Limb (tissue), 2 donors: ENCODE measurements around the gene IRS1.
"Not testable (repeated sequence)": the region's sequence is repeated elsewhere in the genome, so short reads cannot be mapped to it uniquely, and the experiment has no call there.

Source experiments
- DNase-seq, 2 donors: peaks; one replicate each; pipeline ENCODE4 v3.0.0-alpha.2; 2016; ENCODE audit errors: extremely low spot score in 2 of 2

Gene IRS1, protein sequence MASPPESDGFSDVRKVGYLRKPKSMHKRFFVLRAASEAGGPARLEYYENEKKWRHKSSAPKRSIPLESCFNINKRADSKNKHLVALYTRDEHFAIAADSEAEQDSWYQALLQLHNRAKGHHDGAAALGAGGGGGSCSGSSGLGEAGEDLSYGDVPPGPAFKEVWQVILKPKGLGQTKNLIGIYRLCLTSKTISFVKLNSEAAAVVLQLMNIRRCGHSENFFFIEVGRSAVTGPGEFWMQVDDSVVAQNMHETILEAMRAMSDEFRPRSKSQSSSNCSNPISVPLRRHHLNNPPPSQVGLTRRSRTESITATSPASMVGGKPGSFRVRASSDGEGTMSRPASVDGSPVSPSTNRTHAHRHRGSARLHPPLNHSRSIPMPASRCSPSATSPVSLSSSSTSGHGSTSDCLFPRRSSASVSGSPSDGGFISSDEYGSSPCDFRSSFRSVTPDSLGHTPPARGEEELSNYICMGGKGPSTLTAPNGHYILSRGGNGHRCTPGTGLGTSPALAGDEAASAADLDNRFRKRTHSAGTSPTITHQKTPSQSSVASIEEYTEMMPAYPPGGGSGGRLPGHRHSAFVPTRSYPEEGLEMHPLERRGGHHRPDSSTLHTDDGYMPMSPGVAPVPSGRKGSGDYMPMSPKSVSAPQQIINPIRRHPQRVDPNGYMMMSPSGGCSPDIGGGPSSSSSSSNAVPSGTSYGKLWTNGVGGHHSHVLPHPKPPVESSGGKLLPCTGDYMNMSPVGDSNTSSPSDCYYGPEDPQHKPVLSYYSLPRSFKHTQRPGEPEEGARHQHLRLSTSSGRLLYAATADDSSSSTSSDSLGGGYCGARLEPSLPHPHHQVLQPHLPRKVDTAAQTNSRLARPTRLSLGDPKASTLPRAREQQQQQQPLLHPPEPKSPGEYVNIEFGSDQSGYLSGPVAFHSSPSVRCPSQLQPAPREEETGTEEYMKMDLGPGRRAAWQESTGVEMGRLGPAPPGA (N-terminal part only)

DNA sequence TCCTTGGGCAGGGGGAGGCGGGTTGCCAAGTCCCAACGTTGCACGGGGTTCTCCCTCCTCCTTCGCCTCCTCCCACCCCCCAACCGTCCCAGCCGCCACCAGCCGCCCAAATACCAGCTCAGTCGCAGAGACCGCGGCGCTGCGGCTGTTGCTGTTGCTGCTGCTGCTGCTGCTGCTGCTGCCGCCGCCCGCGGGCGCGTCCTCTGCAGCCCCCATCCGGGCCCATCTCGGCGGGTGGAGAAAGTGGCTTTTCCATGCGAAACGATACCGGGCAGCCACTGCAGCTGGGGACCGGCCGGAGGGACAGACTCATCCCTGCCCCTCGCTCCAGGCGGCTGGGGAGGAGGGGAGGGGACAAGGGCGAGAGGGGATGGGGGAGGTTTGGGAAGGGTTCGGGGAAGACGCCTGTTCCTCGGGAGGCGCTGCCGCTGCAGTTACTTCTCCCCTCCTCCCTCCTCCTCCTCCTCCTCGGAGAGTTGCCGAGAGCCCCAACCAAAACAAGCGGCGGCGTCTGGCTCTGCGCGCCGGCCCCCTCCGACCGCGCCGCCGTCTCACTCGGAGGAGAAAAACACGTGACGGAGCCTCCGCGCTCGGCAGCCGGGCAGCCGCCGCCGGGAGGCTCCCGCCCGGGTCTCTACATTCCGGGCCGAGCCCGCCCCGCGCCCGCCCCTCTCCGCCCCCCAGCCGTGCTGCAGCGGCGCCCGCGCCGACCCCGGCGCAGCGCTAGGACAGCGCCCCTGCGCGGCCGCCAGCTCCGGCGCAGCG is at the start of gene IRS1:
Gene IRS1, minus strand, starts transcription at position 610 of the 765 bp plus-strand sequence. CDS start 1,082 bp downstream, outside the sequence.
- peak; percentile 82 to 90 for DNase-seq

DNA sequence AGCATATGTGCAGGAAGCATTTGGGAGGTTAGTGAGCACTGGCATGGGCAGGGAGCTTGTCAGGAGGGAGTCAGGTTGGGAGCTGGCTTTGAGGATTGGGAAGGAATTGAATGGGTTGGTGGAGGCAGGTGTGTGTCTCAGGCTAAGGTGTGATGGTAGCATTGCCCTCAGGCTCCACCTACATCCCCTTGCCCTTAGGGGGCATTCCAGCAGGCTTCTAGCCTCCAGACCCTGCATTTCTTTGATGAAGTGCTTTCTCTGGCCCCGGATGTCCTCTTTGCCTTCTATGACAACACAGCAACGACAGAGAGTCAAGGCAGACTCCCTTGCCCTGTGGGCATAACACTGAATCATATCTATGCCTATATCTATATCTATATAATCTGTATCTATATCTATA is 49.7 kb upstream of the IRS1 start:
- no peak for DNase-seq

DNA sequence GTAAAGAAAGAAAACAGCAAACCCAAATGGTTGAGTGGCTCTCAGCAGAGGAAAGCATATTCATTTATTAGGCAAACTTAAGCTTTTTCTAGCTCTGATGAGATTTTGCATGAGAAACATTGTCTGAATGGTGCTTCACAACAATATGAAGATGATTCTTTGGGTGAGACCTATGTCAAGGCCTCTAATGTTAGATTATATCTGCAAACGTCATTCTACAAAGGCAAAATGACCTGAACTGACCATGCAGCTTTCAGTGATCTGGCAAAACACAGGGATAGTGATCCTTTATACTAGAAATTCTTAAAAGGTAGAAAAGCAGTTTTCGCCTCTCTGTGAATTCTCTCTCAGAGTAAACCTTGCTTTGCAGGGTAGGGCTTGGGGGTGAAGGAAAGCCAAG is 47.9 kb upstream of the IRS1 start:
- DNase-seq: no peak

DNA sequence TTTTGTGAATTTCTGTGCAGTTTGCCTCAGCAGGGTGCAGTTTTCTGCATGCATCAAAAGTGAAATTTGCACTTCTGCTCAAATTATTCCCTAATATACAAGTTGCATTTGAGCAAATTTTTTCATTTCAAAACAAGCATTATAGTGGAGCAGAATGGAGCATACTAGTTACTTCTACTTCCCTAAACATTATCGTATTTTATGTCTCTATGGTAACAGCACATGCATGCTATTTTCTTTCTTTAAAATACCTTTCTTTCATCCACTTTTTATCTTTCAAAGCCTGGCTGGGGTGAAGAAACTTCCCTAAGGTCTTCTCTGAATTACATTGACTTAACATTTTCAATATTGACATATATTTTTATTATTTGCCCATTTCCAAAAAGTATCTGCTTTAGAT is 47.5 kb upstream of the IRS1 start:
- DNase-seq: no peak

DNA sequence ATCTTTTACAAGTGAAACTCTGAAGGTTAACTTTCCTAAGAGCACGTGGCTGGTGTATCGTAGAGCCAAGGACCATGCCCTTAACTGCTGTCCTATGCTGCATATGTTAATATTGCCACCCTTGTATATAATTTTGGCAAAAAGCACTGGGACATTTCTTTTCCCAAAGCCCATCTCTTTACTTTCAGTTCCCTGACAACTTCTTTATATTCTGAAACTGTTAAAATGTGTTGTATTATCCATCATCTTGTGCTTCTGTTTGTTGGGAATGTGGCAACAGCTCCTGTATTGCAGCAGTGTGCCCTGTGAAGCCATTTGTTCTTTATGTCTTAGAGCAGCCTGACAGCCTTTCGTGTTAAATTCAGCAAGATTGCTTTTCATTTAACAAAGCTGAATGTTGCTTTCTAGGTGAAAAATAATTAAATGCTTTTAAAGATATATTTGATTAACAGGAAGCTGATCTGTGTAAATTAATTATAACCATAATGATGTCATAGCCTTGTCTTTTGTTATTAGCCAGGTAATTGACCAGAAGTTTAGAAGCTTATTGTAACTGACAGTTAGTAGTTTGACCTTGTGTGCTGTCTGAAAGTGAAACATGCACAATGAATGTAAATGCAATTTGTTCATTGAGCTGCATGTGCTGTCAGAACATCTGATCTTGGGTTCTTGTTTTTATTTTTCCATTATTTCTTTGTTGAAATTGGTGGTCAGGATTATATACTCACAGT is 45.9 kb upstream of the IRS1 start:
- no peak for DNase-seq

DNA sequence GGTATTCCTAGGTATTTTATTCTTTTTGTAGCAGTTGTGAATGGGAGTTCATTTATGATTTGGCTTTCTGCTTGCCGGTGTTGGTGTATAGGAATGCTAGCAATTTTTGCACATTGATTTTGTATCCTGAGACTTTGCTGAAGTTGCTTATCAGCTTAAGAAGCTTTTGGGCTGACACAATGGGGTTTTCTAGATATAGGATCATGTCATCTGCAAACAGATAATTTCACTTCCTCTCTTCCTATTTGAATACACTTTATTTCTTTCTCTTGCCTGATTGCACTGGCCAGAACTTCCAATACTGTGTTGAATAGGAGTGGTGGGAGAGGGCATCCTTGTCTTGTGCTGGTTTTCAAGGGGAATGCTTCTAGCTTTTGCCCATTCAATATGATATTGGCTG is 43.4 kb upstream of the IRS1 start:
- not testable (repeated sequence) for DNase-seq

DNA sequence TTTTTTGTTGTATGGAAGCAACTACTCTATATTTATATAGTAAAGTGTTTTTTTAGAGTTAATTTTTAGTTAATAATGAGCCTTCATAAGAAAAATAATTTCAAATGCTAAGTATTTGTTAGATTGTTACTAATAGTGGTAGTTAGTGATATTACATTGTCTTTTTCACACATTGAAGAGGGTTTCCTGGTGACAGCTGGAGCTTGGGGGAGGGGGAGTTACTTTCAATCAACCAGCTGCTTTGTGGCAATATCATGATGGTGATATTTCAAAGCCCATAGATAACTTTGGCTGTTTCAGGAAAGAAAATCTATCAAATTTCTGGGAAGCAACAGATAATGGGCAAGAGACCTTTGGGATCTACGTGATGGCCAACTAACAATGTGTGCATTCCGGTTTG is 40.3 kb upstream of the IRS1 start:
- DNase-seq: no peak

DNA sequence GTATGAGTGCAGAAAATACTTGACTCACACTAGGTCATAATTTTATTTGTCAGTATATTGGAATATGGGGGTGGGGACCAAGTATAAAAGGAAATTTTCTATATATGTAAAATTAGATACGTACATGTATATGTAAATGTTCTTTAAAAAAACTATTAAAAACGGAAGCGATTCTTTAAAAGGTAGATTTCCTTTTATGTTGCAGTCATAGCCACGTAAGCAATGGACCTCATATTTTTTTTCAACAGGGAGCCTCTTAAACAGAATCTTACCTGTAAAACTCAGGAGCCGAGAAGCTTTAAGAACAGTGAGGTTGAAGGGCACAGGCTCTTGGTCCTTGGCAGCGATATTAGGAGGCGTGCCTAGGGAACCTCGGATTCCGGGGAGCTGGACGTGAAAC is 39.5 kb upstream of the IRS1 start:
- DNase-seq: no peak

DNA sequence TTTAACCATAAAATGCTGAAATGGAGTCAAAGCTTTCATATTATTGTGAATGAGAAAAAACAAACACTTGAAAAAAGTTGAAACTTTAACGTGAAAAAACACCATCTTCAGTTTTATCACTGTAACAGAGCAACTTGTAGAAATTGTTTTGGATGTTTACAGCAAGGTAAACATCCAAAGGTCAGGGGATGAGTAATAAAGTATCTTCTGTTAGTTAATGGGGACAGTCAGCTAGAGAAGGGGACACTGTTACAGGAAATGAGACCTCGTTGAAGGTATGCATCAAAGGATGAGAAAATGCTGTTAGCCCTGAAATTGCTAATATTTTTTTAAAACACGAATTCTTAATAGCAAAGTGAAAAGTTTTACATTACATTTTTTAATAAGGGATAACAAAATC is 39.1 kb upstream of the IRS1 start:
- no peak for DNase-seq

DNA sequence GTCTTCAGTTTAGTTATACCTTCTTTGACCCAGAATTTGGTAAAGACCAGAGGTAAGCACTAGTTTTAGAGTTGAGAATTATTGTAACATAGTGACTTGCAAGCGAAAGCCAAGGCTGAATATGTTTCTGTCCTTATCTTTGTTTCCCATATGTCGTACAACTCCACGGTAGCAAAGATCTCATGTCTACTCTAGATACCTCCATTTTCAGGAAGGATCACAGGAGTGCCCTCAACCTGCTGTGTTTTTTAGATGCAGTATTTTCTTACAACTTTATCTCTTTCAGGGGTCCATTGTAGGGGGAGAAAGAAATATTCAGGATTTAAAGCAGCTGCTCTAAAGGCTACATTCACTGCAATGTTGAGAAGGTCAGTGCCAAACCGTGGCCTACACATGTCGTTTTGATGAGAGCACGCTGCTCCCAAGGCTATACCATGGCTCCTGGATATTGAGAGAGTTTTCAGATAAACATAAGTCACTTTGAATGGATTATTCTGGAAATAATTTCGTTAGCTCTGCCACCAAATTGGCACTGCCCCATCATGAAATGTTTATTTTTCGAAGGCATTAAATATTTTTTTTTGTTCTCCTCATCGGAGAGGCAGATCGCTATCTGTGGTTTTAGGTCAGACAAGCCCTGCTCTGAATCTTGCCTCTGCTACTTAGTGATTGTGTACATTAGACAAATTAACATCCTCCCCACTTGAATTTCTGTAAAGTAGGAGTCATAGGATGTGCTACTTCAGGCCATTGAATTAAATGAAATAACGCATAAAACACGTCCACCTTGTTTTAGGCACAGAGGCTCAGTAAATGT is 38.4 kb upstream of the IRS1 start:
- DNase-seq: no peak

DNA sequence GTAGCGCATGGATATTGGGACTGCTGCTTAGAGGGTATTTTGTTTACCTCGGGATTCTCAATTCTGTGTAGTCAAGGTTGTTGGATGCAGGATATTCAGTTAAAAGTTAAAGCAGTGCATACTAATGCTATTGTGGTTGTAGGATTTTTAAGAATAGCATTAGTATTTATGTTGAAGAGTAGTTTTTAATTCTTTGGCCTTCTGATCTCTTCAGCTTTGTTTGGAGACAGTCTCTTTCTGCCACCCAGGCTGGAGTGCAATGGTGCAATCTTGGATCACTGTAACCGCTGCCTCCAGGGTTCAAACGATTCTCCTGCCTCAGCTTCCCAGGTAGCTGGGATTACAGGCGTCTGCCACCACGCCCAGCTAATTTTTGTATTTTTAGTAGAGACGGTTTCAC is 37.7 kb upstream of the IRS1 start:
- no peak for DNase-seq

DNA sequence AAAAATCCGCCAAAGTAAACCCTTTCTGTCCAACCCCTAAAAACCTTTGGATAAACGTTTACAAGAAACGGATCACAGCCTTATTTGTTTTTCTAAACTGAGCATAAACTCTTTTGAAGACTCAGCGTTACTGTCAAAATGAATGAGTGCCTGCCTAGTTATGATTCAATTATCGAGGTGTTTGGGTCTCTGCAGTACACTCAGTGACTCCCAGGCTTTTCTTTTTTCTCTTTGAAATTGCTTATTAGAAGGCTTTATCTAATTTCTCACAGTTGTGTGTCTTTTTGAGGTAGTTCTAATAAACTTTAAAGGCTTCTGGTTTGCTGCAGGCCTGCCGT is 36.9 kb upstream of the IRS1 start:
- DNase-seq: no peak

DNA sequence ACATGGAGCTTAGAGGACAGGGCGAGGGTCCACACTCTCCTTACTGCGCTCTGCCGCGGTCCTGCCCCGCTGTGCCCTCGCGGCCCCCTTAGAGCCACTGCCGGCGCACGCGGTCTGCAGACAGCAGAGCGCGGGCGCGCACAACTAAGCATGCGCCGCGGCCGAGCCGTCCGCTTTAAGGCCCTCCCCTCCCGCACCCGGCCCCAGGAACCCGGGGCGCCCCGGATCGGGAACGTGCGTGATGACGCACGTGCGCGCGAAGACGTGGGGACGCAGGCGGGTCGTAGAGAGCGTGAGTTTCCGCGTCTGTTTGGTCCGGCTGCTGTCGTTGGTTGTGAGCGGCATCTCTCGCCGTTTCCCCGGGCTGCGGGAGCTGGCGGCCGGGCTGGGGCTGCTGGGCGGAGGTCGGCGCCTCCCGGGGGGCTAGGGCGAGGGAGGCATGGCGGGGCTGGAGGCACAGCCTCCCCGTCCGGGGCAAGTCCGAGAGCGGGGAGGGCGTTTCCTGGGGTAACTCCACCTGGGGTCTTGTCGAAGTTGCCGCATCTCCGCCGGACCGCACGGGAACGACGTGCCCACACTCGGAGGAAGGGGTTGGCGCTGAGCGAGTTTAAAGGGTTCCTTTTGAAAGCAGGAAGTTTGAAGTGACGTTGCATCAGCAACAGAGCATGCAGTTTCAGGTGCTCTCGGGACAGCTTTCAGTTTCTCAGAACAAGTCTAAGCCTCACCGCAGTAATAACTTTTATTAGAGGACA is 36.4 kb upstream of the IRS1 start, which contains the start of gene RHBDD1:
Gene RHBDD1, plus strand, starts transcription at position 259 of the 752 bp plus-strand sequence. CDS start 28,640 bp downstream, outside the sequence.
- peak; percentile 92 to 95 for DNase-seq

DNA sequence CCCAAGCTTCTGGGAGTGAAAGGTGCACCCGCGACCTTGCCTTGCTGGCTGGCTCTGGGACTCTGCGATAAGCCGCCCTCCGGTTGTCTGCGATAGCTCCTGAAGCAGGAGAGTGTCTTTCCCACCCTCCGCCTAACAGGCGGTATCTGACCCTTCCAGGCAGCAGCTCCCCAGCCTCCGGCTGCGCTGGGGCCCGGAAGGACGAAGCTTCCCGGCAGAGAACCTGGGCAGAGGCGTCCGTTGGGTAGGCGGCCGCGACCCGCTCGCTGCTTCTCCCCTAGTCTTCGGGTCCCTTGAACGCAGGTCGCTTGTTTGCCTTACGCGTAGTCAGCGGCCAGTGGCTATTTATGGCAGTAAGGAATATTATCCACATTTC is 35.8 kb upstream of the IRS1 start:
- no peak for DNase-seq

DNA sequence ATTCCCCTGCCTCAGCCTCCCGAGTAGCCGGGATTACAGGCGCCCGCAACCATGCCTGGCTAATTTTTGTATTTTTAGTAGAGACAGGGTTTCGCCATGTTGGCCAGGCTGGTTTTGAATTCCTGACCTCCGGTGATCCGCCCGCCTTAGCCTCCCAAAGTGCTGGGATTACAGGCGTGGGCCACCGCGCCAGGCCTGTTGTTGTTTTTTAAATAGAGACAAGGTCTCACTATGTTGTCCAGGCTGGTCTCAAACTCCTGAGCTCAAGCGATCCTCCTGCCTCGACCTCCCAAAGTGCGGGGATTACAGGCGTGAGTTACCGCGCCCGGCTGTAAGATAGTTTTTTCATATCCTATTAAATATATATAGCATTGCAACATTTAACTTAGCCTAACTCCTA is 35.3 kb upstream of the IRS1 start:
- DNase-seq: not testable (repeated sequence)

DNA sequence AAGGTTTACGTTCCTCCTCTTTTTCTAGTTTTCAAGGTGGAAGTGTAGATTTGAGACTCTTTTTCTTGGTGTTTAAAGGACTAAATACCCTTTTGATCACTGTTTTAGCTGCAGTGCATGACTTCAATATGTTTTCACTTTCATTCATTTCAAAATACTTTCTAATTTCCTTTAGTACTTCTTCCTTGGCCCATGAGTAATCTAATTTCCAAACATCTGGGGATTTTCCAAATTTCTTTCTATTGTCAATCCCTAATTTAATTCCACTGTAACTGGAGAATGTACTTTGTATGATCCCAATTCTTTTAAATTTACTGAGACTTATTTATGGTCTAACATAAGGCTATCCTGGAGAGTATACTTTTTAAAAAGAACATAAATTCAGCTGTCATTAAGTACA is 32.4 kb upstream of the IRS1 start:
- no peak for DNase-seq

DNA sequence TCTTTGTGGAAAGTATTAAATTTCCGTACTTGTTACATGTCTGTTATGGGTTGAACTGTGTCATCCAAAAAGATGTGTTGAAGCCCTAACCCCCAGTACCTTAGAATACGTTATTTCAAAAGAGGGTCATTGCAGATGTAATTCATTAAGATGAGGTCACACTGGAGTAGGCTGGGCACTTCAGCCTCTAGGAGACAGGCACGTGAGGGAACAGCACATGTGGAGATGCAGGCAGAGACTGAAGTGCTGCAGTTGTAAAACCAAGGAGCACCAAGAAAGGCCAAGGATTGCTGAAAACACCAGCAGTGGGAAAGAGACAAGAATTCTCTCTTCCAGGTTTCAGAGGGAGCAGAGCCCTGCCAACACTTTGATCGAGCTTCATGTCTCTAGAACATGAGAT is 31.6 kb upstream of the IRS1 start:
- DNase-seq: no peak

DNA sequence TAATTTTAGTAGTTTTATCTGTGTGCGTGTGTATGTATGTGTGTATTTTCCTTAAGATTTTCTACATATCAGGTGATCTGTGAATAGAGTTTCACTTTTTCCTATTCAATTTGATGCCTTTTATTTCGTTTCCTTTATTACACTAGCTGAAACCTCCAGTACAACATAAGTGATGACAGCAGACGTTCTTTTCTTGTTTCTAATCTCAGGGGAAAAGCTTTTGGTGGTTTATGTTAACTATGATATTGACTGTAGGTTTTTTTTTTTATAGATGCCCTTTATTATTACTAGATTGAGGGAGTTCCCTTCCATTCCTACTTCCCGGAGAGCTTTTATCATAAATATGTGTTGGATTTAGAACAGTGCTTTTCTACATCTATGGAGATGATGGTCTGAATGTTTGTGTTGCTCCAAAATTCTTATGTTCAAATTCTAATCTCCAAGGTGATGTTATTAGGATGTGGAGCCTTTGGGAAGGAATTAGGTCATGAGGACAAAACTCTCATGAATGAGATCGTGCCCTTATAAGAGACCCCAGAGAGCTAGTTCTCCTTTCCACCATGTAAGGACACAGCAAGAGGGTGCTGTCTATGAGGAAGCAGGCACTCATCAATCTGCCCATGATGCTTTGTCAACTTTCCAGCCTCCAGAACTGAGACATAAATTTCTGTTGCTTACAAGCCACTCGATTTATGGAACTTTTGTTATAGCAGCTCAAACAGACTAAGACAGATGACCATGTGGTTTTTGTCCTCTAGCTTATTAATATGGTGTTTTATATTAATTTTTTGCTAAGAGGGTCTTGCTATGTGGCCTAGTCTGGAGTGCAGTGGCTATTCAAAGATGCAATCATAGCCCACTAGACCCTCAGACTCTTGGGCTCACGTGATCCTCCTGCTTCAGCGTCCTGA is 30.4 kb upstream of the IRS1 start:
- no peak for DNase-seq
